Glomerular visceral epithelial cell (primary cell): ENCODE data around the gene RDH11.
A peak's percentile ranks its signal among the peaks of the same experiment; 100 is the strongest.
"Not testable (repeated sequence)": the region's sequence is repeated elsewhere in the genome, so short reads cannot be mapped to it uniquely, and the experiment has no call there.

Source experiments
- DNase-seq: peaks from one replicate; pipeline ENCODE4 v3.0.0-alpha.2; 2016; ENCODE audit errors: extremely low spot score

The RDH11 gene

GRCh38 chr14:67703997-67704396 lies 8.4 kb upstream of the RDH11 start:
- DNase-seq = no peak

- DNase-seq = not testable (repeated sequence)
Measured at GRCh38 chr14:67701492-67701891, 5.9 kb upstream of the RDH11 start, which contains the start of gene RDH12. RDH12 (plus strand) TSS chr14:67701886; CDS start chr14:67722643, 20,757 bp downstream.

- DNase-seq = no peak
Measured at GRCh38 chr14:67698179-67698578, 2.6 kb upstream of the RDH11 start.

GRCh38 chr14:67697006-67697405 lies 1.4 kb upstream of the RDH11 start:
- no peak for DNase-seq

GRCh38 chr14:67694791-67695393 lies 672 bp downstream of the RDH11 start:
- DNase-seq = peak; percentile 83

- no peak for DNase-seq
Measured at GRCh38 chr14:67690011-67690410, 5.6 kb downstream of the RDH11 start.

GRCh38 chr14:67683842-67684241 lies 11.7 kb downstream of the RDH11 start:
- peak; percentile 17 for DNase-seq

- no peak for DNase-seq
Measured at GRCh38 chr14:67680941-67681340, 14.6 kb downstream of the RDH11 start.

GRCh38 chr14:67680121-67680602 lies 15.4 kb downstream of the RDH11 start:
- DNase-seq = peak; percentile 63

GRCh38 chr14:67679006-67679405 lies 16.6 kb downstream of the RDH11 start:
- DNase-seq = no peak

- DNase-seq = no peak
Measured at GRCh38 chr14:67675219-67675582, 20.4 kb downstream of the RDH11 start.

GRCh38 chr14:67674480-67675218 lies 20.9 kb downstream of the RDH11 start, which contains the start of gene VTI1B:
VTI1B (minus strand) TSS chr14:67674632; CDS start chr14:67674489, 143 bp downstream.
- peak; percentile 75 for DNase-seq

- peak; percentile 71 for DNase-seq
Measured at GRCh38 chr14:67674139-67674479, 21.5 kb downstream of the RDH11 start.

GRCh38 chr14:67673451-67673850 lies 22.1 kb downstream of the RDH11 start:
- no peak for DNase-seq

GRCh38 chr14:67668559-67668958 lies 27.0 kb downstream of the RDH11 start:
- DNase-seq = no peak

GRCh38 chr14:67666750-67667449 lies 28.7 kb downstream of the RDH11 start:
- DNase-seq = peak; percentile 61

GRCh38 chr14:67665868-67666267 lies 29.7 kb downstream of the RDH11 start:
- DNase-seq = no peak

GRCh38 chr14:67663633-67664032 lies 31.9 kb downstream of the RDH11 start:
- no peak for DNase-seq

GRCh38 chr14:67653651-67654280 lies 41.8 kb downstream of the RDH11 start:
- DNase-seq = no peak

- no peak for DNase-seq
Measured at GRCh38 chr14:67652189-67652588, 43.4 kb downstream of the RDH11 start.

GRCh38 chr14:67650694-67651093 lies 44.9 kb downstream of the RDH11 start:
- DNase-seq = no peak

GRCh38 chr14:67650151-67650550 lies 45.4 kb downstream of the RDH11 start:
- no peak for DNase-seq
